Germinal center (tissue), 1 donor: Measurements from ENCODE around the gene FASTK.

Source experiments
- DNase-seq: peaks from one replicate; pipeline ENCODE4 v3.0.0; 2012; ENCODE audit warnings: mixed read lengths, low spot score

Gene FASTK

DNA sequence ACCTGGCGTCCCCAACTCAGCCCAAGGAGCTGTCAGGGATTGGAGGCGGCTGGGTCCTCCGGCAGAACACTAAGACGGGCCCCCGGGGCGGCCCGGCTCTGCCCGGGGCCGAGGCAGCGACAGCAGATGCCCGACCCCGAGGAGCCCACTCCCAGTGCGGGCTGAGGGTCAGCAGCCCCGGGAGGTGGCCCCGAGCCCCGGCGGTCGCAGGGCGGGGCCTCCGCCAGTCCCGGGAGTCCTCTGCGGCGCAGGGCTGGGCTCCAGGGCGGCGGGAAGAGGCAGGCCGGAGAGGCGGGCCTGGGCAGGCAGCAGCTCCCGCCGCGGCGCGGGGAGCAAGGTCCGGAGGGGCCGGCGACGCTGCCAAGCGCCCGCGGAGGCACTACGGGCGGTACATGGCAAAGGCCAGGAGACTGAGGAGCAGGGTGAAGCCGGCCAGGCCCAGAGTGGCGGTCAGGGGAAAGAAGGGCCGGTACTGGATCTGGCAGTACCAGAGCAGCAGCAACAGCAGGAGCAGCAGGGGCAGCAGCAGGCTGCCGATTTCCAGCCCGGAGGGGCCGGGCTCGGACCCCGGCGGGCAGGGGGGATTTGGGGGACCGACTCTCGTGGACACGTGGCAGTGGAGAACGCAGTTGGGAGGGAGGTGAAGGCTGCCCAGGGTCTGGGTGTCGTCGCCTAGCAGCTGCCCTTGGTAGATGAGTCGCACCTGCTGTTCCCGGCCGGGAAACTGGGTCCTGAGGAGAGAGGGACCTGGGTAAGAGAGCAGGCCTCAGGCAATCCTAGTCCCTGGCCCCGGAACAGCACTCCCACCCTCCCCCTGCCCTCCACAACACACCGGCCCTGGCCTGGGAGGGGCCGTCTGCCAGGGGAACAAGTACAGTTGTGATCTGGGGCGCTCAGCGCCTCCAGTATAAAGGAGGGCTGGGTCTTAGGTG lies 827 bp upstream of the FASTK start:
- DNase-seq: no peak

DNA sequence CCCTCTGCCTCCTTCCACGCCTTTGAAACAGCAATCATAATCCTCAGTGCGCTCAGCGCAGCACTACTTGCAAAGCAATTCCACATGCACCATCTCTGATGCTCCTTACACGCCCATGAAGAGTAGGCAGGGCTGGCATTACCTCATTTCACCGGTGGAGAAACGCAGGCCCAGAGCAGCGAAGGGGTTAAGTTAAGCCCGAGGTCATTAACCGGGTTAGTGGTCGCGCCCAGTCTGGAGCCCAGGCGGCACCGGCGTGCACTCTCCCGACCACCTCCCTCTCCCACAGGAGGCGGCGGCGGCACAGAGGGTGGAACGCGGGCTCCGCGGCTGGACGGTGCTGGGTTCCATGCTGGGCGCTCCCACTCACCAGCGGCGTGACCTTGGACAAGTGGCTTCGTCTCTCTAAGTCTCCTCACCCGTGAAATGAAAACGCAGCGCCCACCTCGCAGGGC lies 515 bp downstream of the FASTK start:
- no peak for DNase-seq

GRCh38 chr7:151079199-151079910 lies 1.3 kb downstream of the FASTK start:
- no peak for DNase-seq

DNA sequence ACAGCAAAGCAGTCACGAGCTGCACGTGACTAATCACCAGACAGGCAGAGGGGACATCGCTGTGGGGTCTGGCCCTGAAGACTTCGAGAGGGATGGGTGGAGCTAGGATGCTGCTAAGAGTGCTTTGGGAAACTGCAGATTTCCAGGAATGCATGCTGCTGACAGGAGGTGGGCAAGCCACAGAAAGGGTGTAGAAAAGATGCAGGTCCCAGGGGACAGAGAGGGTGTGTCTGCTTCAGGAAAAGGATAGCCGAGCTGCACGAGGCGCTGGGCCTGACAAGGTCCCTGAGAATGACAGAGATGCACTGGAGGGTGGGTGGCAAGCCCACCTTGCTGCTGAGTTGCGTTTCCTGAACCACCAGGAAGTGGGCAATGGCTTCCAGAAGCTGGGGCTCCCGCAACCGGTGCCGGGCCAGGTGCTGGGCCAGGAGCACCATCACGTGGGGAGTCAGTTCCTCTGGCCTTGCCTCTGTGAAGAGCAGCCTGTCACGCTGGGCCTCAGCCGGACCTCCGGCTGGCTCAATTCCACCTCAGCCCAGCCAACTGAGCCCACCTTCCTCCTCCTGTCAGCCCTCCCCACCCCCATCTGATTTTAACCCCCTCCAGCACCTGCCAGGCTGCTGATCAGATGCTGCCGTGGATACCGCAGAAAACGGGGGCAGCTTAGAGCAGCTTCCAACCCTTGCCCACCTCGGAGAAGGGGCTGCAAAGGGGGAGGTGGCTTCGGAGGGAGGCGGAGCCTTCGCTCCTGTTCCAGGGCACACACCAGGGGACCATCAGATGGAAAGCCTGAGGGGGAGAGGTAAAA lies 2.2 kb downstream of the FASTK start:
- DNase-seq: no peak

GRCh38 chr7:151077705-151078232 lies 2.8 kb downstream of the FASTK start:
- DNase-seq: no peak

GRCh38 chr7:151076863-151077704 lies 3.5 kb downstream of the FASTK start:
- no peak for DNase-seq

DNA sequence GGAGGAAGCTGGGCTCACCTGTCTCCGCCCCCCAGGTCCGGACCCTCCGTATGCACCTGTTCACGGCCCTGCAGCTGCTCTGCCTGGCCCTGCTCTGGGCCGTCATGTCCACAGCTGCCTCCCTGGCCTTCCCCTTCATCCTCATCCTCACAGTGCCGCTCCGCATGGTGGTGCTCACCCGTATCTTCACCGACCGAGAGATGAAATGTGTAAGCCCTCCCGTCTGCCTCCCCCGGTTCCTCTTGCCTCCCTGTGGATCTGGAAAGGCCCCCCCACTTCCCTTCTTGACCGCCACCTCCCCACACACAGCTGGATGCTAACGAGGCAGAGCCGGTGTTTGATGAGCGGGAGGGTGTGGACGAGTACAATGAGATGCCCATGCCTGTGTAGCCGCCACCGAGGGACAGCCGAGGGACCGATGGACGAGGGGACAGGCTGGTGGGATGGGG lies 4.6 kb downstream of the FASTK start:
- DNase-seq: no peak

GRCh38 chr7:151075662-151075971 lies 5.0 kb downstream of the FASTK start:
- no peak for DNase-seq

- DNase-seq: no peak
These were observed 5.6 kb downstream of the FASTK start for GRCh38 chr7:151074817-151075661.

DNA sequence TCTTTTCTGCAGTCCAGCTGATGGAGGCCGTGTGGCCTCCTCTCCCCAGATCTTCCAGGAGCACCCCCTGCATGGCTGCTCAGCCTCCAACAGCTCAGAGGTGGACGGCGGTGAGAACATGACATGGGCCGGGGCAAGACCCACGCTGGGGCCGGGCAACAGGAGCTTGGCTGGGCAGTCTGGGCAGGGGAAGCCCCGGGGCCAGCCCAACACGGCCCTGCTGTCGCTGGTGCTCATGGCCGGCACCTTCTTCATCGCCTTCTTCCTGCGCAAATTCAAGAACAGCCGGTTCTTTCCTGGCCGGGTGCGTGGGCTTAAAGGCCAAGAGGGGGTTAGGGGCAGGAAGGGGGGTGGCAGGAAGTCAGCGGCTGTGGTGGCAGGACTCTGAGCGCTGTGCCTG lies 6.6 kb downstream of the FASTK start:
- no peak for DNase-seq

DNA sequence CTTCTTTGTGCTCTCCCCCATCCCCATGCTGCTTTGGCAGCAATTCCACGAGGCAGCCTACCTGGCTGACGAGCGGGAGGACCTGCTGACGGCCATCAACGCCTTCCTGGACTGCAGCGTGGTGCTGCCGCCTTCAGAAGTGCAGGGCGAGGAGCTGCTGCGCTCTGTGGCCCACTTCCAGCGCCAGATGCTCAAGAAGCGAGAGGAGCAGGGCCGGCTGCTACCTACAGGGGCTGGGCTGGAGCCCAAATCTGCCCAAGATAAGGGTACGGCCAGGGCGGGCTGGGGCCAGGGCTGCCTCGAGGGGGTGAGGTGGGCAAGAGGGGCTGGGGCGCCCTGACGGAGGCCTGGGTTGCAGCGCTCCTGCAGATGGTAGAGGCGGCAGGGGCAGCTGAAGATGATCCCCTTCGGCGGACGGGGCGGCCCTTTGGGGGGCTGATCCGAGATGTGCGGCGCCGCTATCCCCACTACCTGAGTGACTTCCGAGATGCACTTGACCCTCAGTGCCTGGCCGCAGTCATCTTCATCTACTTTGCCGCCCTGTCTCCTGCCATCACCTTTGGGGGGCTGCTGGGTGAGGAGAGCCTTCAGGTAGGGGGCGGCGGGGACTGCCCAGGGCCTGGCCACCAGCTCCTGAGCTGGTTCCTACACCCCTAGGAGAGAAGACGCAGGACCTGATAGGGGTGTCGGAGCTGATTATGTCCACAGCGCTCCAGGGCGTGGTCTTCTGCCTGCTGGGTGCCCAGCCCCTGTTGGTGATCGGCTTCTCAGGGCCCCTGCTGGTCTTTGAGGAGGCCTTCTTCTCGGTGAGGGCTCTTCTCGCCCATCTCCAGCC lies 9.4 kb downstream of the FASTK start:
- DNase-seq: no peak

DNA sequence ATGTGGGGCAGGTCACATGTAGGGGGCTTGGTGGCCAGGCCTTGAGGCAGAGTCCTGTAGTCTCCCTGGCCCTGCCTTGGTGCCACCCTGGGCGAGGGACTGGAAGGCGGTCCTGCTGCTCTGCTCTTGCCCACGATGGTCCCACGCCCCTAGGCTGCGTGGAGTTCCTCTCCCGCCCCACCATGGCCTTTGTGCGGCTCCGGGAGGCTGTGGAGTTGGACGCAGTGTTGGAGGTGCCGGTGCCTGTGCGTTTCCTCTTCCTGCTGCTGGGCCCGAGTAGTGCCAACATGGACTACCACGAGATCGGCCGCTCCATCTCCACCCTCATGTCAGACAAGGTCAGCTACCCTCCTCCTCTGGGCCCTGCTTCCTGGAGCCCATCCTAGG lies 10.0 kb downstream of the FASTK start:
- DNase-seq: no peak

GRCh38 chr7:151069841-151070573 lies 10.6 kb downstream of the FASTK start:
- no peak for DNase-seq

DNA sequence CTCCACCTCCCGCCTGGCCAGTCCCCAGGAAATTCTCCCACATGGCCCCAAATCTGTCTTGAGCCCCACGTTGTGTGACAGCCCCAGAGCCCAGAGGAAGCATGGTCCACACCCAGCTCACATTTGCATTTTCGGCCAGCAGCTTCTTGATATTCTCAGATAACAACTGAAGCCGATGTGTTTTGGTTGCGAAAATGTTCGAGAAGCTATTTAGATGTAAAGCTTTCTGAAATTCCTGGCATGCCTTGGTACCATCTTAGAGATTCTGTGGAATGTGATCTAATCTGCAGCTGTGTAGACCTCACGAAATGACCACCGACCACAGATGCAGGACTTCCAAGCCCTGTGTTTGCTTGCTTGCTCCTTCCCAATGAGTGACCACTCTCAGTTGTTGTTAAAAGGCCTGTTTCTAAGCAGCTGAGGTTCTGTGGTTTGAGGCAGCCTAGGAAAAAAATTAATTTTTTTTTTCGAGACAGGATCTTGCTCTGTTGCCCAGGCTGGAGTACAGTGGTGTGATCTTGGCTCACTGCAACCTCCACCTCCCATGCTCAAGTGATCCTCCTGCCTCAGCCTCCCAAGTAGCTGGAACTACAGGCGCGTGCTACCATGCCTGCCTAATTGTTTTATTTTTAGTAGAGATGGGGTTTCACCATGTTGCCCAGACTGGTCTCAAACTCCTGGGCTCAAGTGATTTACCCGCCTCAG lies 12.4 kb downstream of the FASTK start:
- DNase-seq: no peak

DNA sequence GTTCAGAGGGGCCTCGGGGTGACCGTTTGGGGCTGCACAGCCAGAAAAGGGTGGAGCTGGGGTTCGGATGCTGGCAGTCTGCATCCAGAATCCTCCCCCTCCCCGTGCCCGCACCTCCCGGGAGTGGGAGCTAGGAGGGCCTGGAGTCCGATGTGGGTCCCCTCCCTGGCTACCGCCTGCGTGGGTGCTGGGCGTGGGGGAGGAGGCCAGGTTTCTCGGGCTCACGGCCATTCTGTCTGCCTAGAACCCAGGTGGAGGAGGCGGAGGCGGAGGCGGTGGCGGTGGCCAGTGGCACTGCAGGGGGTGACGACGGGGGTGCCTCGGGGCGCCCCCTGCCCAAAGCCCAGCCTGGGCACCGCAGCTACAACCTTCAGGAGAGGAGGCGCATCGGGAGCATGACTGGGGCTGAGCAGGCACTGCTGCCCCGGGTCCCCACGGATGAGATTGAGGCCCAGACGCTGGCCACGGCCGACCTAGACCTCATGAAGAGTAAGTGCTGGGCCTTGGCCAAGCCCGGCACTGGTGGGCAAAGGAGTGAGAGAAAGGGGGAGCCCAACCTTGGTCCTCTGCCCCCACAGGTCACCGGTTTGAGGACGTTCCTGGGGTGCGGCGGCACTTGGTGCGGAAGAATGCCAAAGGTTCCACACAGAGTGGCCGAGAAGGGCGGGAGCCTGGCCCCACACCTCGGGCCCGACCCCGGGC lies 14.2 kb downstream of the FASTK start:
- no peak for DNase-seq

DNA sequence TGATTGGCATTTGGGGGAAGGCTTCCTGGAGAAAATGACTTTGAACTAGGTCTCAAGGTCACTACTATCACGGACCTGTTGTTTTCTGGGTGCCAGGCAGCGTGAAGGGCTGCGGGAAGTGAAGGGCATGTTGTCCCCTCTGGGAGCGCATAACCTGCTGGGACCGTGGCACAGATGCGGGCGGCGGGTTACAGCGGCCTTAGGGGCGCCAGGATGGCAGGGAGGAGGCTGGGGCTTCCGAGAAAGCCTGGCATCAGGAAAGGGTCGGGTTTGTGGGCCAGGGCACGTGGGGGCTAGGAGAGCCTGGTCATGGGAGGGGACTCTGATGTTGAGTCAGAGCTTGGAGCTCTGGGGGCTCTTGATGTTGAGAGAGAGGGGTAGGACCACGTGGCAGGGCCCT lies 15.1 kb downstream of the FASTK start:
- no peak for DNase-seq

DNA sequence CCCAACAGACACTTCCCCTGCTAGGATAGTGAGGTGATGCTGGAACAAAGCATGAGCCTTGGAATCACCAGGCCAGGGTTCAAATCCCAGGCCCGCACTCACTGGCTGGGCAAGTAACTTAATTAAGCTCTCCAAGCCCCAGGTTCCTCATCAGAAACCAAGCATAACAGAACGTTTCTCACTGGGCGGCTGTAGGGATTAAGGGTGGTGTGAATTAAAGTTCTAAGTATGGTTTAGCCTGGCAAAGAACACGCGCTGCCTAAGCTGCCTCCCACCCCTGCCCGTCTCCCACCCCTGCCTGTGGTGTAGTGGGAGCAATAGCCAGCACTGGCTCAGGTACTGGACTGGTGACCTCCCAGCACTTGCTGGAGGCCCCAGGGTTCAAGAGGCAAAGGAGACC lies 15.6 kb downstream of the FASTK start:
- DNase-seq: no peak

GRCh38 chr7:151064454-151064853 lies 16.2 kb downstream of the FASTK start:
- DNase-seq: no peak
